Type B pancreatic cell (in vitro differentiated cells): ENCODE data around the gene TPMT. TPM values are rescaled to one million over a fixed set of nuclear protein-coding genes. Genes with fewer than 3 reads are reported as not detected.
"Not testable (repeated sequence)": the region's sequence is repeated elsewhere in the genome, so short reads cannot be mapped to it uniquely, and the experiment has no call there.

Experiments
- DNase-seq: peaks from one replicate; pipeline ENCODE4 v3.0.0; 2021; ENCODE audit warnings: mixed read lengths; ENCODE audit not compliant: unreplicated experiment; ENCODE audit errors: extremely low spot score
- H3K27ac Mint-ChIP-seq: 2 replicates; pipeline ENCODE4 v1.8.0; 2021; ENCODE audit warnings: mild to moderate bottlenecking, mixed read lengths
- H3K27me3 Mint-ChIP-seq: 2 replicates; pipeline ENCODE4 v1.8.0; 2021; ENCODE audit warnings: mixed read lengths
- H3K36me3 Mint-ChIP-seq: 2 replicates; pipeline ENCODE4 v1.8.0; 2021; ENCODE audit warnings: mixed read lengths
- H3K4me1 Mint-ChIP-seq: one replicate; pipeline ENCODE4 v1.8.0; 2021; ENCODE audit warnings: mixed read lengths; ENCODE audit not compliant: unreplicated experiment
- H3K4me3 Mint-ChIP-seq: 2 replicates; pipeline ENCODE4 v1.8.0; 2021; ENCODE audit warnings: mild to moderate bottlenecking, mixed read lengths
- H3K9me3 Mint-ChIP-seq: 2 replicates; pipeline ENCODE4 v1.8.0; 2021; ENCODE audit warnings: mixed read lengths
- total RNA-seq: library from RNA; stranded (reverse); gene quantifications from 2 replicates; pipeline ENCODE4 v1.2.1, GENCODE V29; 2021; ENCODE audit warnings: low replicate concordance
- TF ChIP-seq, protein P1 (sequence below): fragments of 200-600 bp; sonication (generic); conservative IDR thresholded peaks from 2 replicates; pipeline ENCODE4 v1.5.0; 2021; ENCODE audit warnings: antibody characterized with exemption, mild to moderate bottlenecking

TPMT gene
- total RNA-seq, 1 donor from 2014 or later = 12.8 TPM

DNA sequence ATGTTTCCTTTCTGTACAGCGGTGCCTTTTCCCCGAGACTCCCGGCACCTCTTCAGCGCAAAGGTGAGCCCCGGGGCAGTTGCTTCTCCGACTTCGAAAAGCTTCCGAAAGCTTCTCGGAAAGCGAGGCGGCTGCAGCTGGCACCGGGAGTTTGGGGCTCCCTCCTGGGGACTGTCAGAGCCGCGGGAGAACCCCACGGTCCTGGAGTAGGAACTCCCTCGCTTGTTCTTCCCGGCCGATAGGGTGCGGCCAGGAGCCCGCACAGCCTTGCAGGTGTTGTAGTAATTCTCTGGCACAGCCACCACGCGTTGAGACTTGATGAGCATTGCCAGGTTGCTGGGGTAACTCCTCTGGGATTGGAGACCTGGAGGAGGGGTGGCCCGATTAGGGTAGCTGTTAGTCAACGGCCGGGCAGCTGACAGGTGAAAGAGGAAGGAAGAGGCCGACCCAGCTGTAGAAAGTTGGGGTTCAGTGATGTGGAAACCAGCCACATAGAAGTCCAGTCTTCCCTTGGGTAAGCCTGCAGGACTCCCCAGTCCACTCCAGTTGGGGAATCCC is 1.1 kb upstream of the TPMT start:
- Mint-ChIP-seq H3K27me3 (no peaks in the 10 kb centered on the region), H3K9me3 (peaks cover 6% of the 10 kb centered on the region), H3K4me3 (peak overlapping the region; percentile 100), H3K36me3 (peaks cover 14% of the 10 kb centered on the region), H3K27ac (peak overlapping the region; percentile 87), H3K4me1 (peaks cover 15% of the 10 kb centered on the region)
- TF ChIP-seq, protein P1, sequence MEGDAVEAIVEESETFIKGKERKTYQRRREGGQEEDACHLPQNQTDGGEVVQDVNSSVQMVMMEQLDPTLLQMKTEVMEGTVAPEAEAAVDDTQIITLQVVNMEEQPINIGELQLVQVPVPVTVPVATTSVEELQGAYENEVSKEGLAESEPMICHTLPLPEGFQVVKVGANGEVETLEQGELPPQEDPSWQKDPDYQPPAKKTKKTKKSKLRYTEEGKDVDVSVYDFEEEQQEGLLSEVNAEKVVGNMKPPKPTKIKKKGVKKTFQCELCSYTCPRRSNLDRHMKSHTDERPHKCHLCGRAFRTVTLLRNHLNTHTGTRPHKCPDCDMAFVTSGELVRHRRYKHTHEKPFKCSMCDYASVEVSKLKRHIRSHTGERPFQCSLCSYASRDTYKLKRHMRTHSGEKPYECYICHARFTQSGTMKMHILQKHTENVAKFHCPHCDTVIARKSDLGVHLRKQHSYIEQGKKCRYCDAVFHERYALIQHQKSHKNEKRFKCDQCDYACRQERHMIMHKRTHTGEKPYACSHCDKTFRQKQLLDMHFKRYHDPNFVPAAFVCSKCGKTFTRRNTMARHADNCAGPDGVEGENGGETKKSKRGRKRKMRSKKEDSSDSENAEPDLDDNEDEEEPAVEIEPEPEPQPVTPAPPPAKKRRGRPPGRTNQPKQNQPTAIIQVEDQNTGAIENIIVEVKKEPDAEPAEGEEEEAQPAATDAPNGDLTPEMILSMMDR = peak; percentile 48
- DNase-seq = peak; percentile 71

DNA sequence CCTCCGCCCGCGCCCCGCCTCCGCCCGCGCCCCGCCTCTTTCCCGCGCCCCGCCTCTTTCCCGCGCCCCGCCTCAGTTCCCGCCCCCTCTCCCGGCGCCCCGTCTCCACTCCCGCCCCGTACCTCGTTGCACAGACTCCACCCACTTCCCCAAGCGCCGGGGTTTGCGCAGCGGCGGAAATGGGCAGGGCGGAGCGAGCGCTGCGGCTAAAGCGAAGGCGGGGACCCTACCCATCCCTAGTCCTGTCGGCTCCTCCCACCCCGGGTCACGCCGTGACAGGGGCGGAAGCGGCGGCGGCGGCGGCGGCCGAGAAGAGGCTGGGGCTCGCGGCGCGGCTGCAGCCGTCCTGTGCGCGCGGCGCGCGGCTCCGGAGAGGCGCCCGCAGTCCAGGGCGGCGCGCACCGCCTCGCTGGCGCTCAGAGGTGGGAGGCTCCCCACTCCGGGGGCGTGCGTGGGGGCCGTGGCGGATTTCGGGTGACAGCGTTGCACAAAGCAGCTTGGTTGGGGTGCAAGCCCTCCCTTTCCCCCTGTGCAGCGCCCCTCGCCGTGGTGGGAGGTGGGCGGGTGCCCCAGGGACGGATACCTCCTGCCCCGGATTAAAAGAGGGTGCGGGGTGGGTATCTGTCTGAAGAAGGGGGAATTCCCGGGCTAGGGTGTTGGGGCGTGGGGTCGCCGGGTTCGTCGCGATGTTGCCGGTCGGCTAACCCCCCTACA is 430 bp upstream of the TPMT start, which contains the start of gene KDM1B:
TSS of gene KDM1B (plus strand) at position 273 of the 714 bp plus-strand sequence. CDS start 4,474 bp downstream, outside the sequence.
- Mint-ChIP-seq H3K27ac (peak within 1 kb of the TSS; percentile 99), H3K27me3 (no peaks in the 10 kb centered on the region), H3K4me3 (peak within 1 kb of the TSS; percentile 100), H3K4me1 (peaks cover 15% of the 10 kb centered on the region), H3K36me3 (peaks cover 12% of the 10 kb centered on the region), H3K9me3 (peaks cover 6% of the 10 kb centered on the region)
- TF ChIP-seq, protein P1 = no peak
- peak; percentile 99 for DNase-seq

DNA sequence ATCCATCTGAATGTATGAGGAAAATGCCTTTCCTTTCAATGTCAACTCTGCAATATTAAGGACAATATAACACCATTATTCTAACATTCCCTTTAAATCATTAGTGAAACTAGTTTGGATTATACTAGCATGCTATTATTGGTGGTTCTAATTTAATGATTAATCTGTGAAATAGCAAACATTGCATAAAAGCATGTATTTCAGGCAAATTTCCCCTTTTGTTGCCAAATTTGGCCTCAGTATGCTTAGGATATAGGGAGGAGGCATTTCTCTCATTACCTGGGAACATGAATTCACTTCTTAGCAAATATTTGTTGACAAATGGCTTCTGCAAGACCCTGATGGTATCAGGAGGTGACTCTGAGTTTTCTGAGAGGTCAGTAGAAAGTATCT is 1.6 kb downstream of the TPMT start:
- Mint-ChIP-seq H3K4me1 (peaks cover 15% of the 10 kb centered on the region), H3K4me3 (peak overlapping the region; percentile 100), H3K9me3 (peaks cover 6% of the 10 kb centered on the region), H3K27ac (peak overlapping the region; percentile 99), H3K36me3 (peaks cover 6% of the 10 kb centered on the region), H3K27me3 (no peaks in the 10 kb centered on the region)
- TF ChIP-seq, protein P1 = no peak
- no peak for DNase-seq

DNA sequence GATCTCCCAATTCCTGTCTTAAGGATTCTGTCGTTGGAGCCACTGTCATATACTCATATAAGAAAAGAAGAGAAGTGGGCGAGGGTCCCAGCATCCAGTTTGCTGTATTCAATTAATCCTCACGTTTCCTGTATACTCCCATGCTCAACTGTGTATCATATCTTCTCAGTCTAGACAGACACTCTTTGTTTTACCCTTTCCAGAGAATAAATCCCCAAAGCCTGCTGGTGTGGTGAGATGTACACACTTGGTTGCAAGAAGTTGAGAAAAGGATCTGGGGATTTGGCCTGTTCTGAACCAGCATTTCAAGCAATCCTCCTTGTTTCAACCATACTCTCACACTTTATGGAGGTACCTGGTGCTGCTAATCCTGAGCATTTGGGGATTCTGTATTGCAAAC is 3.1 kb downstream of the TPMT start:
- no peaks in the 10 kb centered on the region for H3K27me3 Mint-ChIP-seq
- peaks cover 15% of the 10 kb centered on the region for H3K4me1 Mint-ChIP-seq

DNA sequence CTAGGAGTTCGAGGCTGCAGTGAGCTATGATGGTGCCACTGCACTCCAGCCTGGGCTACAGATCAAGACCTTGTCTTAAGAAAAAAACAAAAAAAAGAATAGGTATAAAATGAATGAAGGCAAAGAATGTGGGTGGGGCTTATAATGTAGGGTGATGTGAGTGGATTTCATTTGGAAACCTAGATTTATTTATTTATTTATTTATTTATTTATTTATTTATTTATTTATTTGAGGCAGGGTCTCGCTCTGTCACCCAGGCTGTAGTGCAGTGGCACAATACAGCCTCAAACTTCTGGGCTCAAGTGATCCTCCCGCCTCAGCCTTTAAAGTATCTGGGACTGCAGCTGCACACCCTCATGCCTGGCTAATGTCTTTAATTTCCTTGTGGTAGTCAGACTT is 3.5 kb downstream of the TPMT start:
- not testable (repeated sequence) for H3K27ac Mint-ChIP-seq, H3K36me3 Mint-ChIP-seq, H3K4me3 Mint-ChIP-seq, DNase-seq, H3K27me3 Mint-ChIP-seq, H3K9me3 Mint-ChIP-seq
- peaks cover 14% of the 10 kb centered on the region for H3K4me1 Mint-ChIP-seq

More for the DNA sequence above, 3.1 kb downstream of the TPMT start:
- no peak for DNase-seq
- peaks cover 9% of the 10 kb centered on the region for H3K36me3 Mint-ChIP-seq
- H3K27ac Mint-ChIP-seq = no peak overlapping the region
- H3K4me3 Mint-ChIP-seq = no peak overlapping the region
- TF ChIP-seq, protein P1 = no peak
- H3K9me3 Mint-ChIP-seq = peaks cover 6% of the 10 kb centered on the region

DNA sequence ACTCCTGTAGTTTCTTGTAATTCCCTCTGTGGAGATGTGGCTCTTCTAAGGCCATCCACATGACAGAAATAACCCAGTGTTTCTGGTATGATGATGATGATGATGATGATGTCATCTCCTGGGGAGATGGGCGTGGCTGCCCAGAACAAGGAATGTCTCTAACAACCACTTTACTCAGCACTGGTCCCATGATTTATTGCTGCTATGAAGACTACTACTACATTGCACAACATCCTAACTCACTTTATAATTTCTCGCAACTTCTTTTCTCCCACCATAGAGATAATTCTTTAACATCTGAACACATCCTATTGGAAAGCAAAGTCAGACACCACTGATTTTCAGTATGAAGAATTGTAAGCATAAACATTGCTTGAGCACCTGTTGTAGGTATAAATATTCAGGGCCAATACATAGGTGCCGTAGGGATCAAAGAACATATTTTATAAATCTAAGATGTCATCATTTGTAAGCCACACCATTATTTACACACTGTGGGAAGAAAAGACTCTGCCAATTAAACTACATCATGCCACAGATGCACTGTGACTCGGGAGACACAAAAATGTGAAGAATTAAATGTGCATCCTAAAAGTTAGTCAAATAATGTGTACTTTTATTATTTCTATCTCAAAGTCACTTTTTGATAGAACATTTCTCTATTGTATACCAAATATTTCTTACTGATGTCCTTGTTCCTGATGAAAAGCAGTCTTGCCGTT is 6.4 kb downstream of the TPMT start:
- peaks cover 6% of the 10 kb centered on the region for H3K36me3 Mint-ChIP-seq
- no peak overlapping the region for H3K4me3 Mint-ChIP-seq
- TF ChIP-seq, protein P1 = no peak
- DNase-seq = no peak
- peaks cover 8% of the 10 kb centered on the region for H3K4me1 Mint-ChIP-seq
- H3K27ac Mint-ChIP-seq = peak overlapping the region; percentile 84
- peaks cover 6% of the 10 kb centered on the region for H3K9me3 Mint-ChIP-seq
- no peaks in the 10 kb centered on the region for H3K27me3 Mint-ChIP-seq
